Neural cell (in vitro differentiated cells): Measurements from ENCODE around the gene LRRC74B.

Experiments used
- EP300 ChIP-seq: fragments of 450-650 bp; conservative IDR thresholded peaks from 2 replicates; pipeline ENCODE4 v1.6.1; 2014; ENCODE audit warnings: antibody characterized with exemption, mild to moderate bottlenecking, moderate library complexity; ENCODE audit not compliant: poor library complexity, severe bottlenecking
- EZH2 ChIP-seq: fragments of 200-600, 300-800 bp; shearing (Covaris generic), sonication (generic); IDR thresholded peaks from 2 replicates; pipeline ENCODE4 v1.6.1; 2014; ENCODE audit warnings: antibody characterized with exemption, low read length, borderline replicate concordance, mild to moderate bottlenecking; ENCODE audit not compliant: insufficient read depth, poor library complexity, severe bottlenecking
- MXI1 ChIP-seq: fragments of 450-650 bp; conservative IDR thresholded peaks from 2 replicates; pipeline ENCODE4 v1.6.1; 2014; ENCODE audit warnings: antibody characterized with exemption, mild to moderate bottlenecking; ENCODE audit not compliant: poor library complexity, severe bottlenecking
- POLR2AphosphoS5 ChIP-seq: IDR thresholded peaks from 2 replicates; pipeline ENCODE4 v1.6.1; 2012
- RAD21 ChIP-seq: fragments of 450-650 bp; conservative IDR thresholded peaks from 2 replicates; pipeline ENCODE4 v1.6.1; 2014; ENCODE audit warnings: antibody characterized with exemption, mild to moderate bottlenecking, moderate library complexity
- SMC3 ChIP-seq: fragments of 450-650 bp; conservative IDR thresholded peaks from 2 replicates; pipeline ENCODE4 v1.6.1; 2014; ENCODE audit warnings: antibody characterized with exemption, mild to moderate bottlenecking, moderate library complexity; ENCODE audit not compliant: poor library complexity
- TAF1 ChIP-seq: IDR thresholded peaks from 2 replicates; pipeline ENCODE4 v1.6.1; 2012; ENCODE audit warnings: low read depth
- TF ChIP-seq, protein P1 (sequence below): fragments of 450-650 bp; IDR thresholded peaks from 2 replicates; pipeline ENCODE4 v1.5.1; 2014; ENCODE audit warnings: antibody characterized with exemption, mild to moderate bottlenecking, moderate library complexity; ENCODE audit not compliant: poor library complexity, severe bottlenecking
- TF ChIP-seq, protein P2 (sequence below): IDR thresholded peaks from 2 replicates; pipeline ENCODE4 v1.6.1; 2012; ENCODE audit warnings: borderline replicate concordance

DNA sequence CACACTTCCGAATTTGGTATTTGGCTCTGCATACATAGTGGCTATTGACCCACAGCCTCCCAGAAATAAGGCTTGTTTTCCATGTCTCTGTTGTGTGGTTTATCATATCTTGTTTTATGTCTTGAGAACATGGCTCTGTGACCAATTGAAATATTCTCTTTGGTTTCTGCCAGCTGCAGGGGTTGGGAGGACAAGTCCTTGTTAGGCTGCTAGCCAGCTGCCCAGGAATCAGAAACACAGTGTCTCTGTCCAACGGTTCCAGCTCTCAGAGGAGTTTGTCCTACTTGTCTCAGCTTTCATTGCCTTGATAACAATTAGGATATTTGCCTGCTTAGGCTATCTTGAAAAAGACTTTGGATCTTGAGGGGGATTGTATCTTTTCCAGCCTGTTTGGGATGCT, 7.3 kb upstream of the LRRC74B start:
- TF ChIP-seq POLR2AphosphoS5 (no peak), RAD21 (no peak), EZH2 (no peak), SMC3 (no peak), MXI1 (no peak), TAF1 (no peak), EP300 (no peak)
- TF ChIP-seq, protein P1, sequence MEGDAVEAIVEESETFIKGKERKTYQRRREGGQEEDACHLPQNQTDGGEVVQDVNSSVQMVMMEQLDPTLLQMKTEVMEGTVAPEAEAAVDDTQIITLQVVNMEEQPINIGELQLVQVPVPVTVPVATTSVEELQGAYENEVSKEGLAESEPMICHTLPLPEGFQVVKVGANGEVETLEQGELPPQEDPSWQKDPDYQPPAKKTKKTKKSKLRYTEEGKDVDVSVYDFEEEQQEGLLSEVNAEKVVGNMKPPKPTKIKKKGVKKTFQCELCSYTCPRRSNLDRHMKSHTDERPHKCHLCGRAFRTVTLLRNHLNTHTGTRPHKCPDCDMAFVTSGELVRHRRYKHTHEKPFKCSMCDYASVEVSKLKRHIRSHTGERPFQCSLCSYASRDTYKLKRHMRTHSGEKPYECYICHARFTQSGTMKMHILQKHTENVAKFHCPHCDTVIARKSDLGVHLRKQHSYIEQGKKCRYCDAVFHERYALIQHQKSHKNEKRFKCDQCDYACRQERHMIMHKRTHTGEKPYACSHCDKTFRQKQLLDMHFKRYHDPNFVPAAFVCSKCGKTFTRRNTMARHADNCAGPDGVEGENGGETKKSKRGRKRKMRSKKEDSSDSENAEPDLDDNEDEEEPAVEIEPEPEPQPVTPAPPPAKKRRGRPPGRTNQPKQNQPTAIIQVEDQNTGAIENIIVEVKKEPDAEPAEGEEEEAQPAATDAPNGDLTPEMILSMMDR = no peak
- TF ChIP-seq, protein P2, sequence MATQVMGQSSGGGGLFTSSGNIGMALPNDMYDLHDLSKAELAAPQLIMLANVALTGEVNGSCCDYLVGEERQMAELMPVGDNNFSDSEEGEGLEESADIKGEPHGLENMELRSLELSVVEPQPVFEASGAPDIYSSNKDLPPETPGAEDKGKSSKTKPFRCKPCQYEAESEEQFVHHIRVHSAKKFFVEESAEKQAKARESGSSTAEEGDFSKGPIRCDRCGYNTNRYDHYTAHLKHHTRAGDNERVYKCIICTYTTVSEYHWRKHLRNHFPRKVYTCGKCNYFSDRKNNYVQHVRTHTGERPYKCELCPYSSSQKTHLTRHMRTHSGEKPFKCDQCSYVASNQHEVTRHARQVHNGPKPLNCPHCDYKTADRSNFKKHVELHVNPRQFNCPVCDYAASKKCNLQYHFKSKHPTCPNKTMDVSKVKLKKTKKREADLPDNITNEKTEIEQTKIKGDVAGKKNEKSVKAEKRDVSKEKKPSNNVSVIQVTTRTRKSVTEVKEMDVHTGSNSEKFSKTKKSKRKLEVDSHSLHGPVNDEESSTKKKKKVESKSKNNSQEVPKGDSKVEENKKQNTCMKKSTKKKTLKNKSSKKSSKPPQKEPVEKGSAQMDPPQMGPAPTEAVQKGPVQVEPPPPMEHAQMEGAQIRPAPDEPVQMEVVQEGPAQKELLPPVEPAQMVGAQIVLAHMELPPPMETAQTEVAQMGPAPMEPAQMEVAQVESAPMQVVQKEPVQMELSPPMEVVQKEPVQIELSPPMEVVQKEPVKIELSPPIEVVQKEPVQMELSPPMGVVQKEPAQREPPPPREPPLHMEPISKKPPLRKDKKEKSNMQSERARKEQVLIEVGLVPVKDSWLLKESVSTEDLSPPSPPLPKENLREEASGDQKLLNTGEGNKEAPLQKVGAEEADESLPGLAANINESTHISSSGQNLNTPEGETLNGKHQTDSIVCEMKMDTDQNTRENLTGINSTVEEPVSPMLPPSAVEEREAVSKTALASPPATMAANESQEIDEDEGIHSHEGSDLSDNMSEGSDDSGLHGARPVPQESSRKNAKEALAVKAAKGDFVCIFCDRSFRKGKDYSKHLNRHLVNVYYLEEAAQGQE = no peak
